Neural progenitor cell (in vitro differentiated cells): ENCODE measurements around the gene MN1.

Experiments used
- CTCF ChIP-seq: fragments of 200-600 bp; sonication (generic); IDR thresholded peaks from 2 replicates; pipeline ENCODE4 v1.5.1; 2017; ENCODE audit warnings: antibody characterized with exemption, mild to moderate bottlenecking
- EZH2 ChIP-seq: fragments of 200-600 bp; sonication (generic); IDR thresholded peaks from 2 replicates; pipeline ENCODE4 v1.6.1; 2017; ENCODE audit warnings: antibody characterized with exemption, mild to moderate bottlenecking, moderate library complexity
- EZH2phosphoT487 ChIP-seq: fragments of 200-600 bp; sonication (generic); IDR thresholded peaks from 2 replicates; pipeline ENCODE4 v1.6.1; 2017; ENCODE audit warnings: antibody characterized with exemption

GRCh38 chr22:27844256-27844655 lies 42.7 kb upstream of the MN1 start:
- TF ChIP-seq CTCF, result no peak
- TF ChIP-seq EZH2phosphoT487, result no peak
- no peak for TF ChIP-seq EZH2
